Uterus (tissue), 4 donors: ENCODE measurements around the gene NCR2. TPM values are rescaled to one million over a fixed set of nuclear protein-coding genes. Genes with fewer than 3 reads are reported as not detected.

Experiments used
- DNase-seq, 2 donors: peaks; one replicate each; pipeline ENCODE4 v3.0.0-alpha.2; 2019 to 2020
- H3K27ac ChIP-seq, 2 donors: fragments of 200-600 bp; sonication (generic); 1 replicate in 1 of 2; 2 replicates in 1 of 2; pipeline ENCODE4 v1.5.1; 2016 to 2018
- H3K27me3 ChIP-seq, 2 donors: fragments of 200-600 bp; sonication (generic); one replicate each; pipeline ENCODE4 v1.5.1; 2018 to 2019; ENCODE audit warnings: control low read depth in 1 of 2
- H3K36me3 ChIP-seq, 2 donors: fragments of 200-600 bp; sonication (generic); one replicate each; pipeline ENCODE4 v1.5.1; 2019; ENCODE audit warnings: control low read depth in 1 of 2
- H3K4me1 ChIP-seq, 2 donors: fragments of 200-600 bp; sonication (generic); one replicate each; pipeline ENCODE4 v1.5.1; 2018 to 2019; ENCODE audit warnings: control low read depth in 1 of 2
- H3K4me3 ChIP-seq, 2 donors: fragments of 200-600 bp; sonication (generic); 1 replicate in 1 of 2; 2 replicates in 1 of 2; pipeline ENCODE4 v1.5.1; 2018 to 2019; ENCODE audit warnings: mild to moderate bottlenecking in 1 of 2
- H3K9me3 ChIP-seq, 2 donors: fragments of 200-600 bp; sonication (generic); one replicate each; pipeline ENCODE4 v1.5.1; 2019; ENCODE audit warnings: control low read depth in 1 of 2
- POLR2A ChIP-seq, 2 donors: fragments of 450-650 bp; IDR thresholded peaks; one replicate each; pipeline ENCODE4 v1.6.1; 2016; ENCODE audit warnings: antibody characterized with exemption in 2 of 2, mild to moderate bottlenecking in 1 of 2, moderate library complexity in 1 of 2
- intact Hi-C: fragments of 100-400 bp; cut with DNase I; formaldehyde crosslinking; loops from one replicate; pipeline ENCODE4 v1.15.1; 2023; ENCODE audit warnings: low total_unique reads
- total RNA-seq, 4 donors: library from RNA; depleted of rRNA in 3 of 4; stranded (reverse); fragments of >200 nt in 3 of 4; gene quantifications; one replicate each; pipeline versions ENCODE4 v1.1.0 to v1.2.4, GENCODE V29; 2014 to 2023
- TF ChIP-seq, protein P1 (sequence below), 4 experiments: fragments of 200-600 bp in 2 of 4; fragments of 450-650 bp in 2 of 4; sonication (generic) in 2 of 4; IDR thresholded peaks; one replicate each; pipeline ENCODE4 v1.5.1; 2016 to 2019; ENCODE audit warnings: antibody characterized with exemption in 4 of 4, mild to moderate bottlenecking in 2 of 4, moderate library complexity in 1 of 4
- donor health status: DM: yes; HTN: yes; CAD: no.

The NCR2 gene, protein sequence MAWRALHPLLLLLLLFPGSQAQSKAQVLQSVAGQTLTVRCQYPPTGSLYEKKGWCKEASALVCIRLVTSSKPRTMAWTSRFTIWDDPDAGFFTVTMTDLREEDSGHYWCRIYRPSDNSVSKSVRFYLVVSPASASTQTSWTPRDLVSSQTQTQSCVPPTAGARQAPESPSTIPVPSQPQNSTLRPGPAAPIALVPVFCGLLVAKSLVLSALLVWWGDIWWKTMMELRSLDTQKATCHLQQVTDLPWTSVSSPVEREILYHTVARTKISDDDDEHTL
- total RNA-seq = not detected

DNA sequence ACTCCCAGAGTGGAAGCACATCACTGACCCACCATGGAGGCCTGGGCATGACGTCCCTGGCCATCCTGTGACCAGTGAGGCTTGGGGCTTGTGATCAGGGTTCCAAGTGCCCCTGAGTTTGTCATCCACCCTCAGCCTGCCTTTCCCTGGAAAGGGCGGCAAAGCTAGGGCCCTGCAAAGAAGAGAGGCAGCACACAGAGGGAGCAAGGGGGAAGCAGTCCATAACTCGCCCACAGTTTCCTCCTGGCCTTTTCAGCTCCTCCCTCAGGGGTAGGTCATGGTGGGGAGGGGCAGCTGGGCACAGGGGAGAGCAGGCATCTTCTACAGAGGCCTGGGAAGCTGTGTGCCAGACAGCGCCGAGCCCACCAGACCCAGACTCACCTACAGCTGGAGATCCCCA lies at the start of gene NCR2:
TSS of gene NCR2 (plus strand) at position 313 of the 400 bp plus-strand sequence. CDS start 269 bp downstream, outside the sequence.
- no peak for DNase-seq
- H3K9me3 ChIP-seq = no peaks in the 10 kb centered on the region
- intact Hi-C loops = no loop called here
- H3K27me3 ChIP-seq = no peaks in the 10 kb centered on the region
- no peaks in the 10 kb centered on the region for H3K4me1 ChIP-seq
- no peak within 1 kb of the TSS for H3K4me3 ChIP-seq
- H3K27ac ChIP-seq = no peak within 1 kb of the TSS
- TF ChIP-seq, protein P1, sequence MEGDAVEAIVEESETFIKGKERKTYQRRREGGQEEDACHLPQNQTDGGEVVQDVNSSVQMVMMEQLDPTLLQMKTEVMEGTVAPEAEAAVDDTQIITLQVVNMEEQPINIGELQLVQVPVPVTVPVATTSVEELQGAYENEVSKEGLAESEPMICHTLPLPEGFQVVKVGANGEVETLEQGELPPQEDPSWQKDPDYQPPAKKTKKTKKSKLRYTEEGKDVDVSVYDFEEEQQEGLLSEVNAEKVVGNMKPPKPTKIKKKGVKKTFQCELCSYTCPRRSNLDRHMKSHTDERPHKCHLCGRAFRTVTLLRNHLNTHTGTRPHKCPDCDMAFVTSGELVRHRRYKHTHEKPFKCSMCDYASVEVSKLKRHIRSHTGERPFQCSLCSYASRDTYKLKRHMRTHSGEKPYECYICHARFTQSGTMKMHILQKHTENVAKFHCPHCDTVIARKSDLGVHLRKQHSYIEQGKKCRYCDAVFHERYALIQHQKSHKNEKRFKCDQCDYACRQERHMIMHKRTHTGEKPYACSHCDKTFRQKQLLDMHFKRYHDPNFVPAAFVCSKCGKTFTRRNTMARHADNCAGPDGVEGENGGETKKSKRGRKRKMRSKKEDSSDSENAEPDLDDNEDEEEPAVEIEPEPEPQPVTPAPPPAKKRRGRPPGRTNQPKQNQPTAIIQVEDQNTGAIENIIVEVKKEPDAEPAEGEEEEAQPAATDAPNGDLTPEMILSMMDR (IDR thresholded peaks at IDR 0.05) = no peak
- no peak for TF ChIP-seq POLR2A (IDR thresholded peaks at IDR 0.05)
- H3K36me3 ChIP-seq = no peaks in the 10 kb centered on the region

DNA sequence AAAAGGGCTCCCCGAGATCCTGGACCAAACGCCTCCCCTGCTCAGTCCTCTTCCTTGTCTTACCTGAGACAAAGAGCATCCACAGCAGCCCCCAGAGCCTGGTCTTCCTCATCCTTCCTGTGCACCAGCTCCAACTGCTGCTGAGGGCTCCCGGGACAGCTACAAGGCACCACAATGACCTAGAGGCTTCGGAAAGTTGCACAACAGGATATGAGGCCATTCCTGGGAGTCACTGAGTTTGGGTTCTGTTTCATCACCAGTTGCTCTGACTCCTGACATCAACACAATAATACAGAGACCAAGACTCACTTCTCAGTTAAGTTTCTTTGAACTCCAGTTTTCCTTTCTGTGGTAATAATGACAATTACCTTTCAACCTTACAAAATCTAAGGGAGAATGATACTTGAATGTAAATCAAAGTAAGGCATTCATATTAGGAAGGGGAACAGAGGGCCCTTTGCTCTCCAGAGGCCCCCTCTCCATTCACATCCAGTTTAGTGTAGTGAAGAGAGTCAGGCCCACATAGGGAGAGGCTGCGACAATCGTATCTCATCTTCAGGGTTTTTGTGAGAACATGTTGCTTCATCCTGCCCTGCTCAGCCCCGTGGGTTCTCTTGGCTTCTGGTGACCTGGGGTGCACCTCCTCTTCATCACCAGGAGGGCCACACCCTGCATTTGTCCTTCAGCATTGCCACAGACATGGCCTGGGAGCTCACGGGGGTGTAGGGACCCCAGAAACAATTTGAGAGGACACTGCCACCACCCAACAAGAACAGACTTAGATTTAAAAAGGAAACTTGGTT lies 48.7 kb upstream of the NCR2 start, which contains the start of gene TREM1:
TSS of gene TREM1 (minus strand) at position 139 of the 803 bp plus-strand sequence. CDS start at position 112, 27 bp downstream.
- no peak for TF ChIP-seq POLR2A (IDR thresholded peaks at IDR 0.05)
- TF ChIP-seq, protein P1 (IDR thresholded peaks at IDR 0.05) = no peak
- no peak for DNase-seq
- no peak within 1 kb of the TSS for H3K27ac ChIP-seq
- H3K9me3 ChIP-seq = no peaks in the 10 kb centered on the region
- no peaks in the 10 kb centered on the region for H3K27me3 ChIP-seq
- no peaks in the 10 kb centered on the region for H3K4me1 ChIP-seq
- intact Hi-C loops = no loop called here
- H3K36me3 ChIP-seq = no peaks in the 10 kb centered on the region
- H3K4me3 ChIP-seq = no peak within 1 kb of the TSS

DNA sequence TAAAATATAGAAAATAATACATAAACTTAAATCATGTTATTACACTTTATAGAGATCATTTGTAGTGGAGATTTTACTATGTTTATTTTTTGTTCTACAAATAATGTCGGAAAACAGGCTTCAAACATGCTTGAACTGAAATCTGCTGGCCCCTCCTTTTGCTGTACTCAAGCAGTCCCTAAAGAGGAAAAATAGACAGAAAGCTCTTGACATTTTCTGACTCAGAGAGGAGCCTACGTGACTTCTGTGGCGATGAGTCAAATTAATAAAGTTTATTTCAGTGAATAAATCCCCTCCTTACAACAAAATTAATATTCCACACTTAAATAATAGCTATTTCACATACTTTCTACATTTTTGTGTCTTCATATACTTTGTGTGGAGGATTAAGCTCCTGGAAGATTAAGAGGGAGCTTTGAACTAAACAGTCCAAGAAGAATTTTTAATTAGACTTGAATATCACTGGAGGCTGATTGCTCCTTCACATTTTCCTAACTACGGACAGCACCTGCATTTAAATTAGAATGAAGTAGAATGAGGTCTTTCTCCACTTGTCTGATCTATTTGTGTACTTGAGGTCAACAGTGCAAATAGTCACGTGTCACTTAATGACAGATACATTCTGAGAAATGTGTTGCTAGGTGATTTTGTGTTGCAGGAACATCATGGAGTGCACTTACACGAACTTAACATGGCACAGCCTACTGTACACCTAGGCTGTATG lies 47.2 kb upstream of the NCR2 start:
- DNase-seq = no peak
- Histone ChIP-seq H3K27ac (no peak overlapping the region), H3K4me3 (no peak overlapping the region), H3K36me3 (no peaks in the 10 kb centered on the region), H3K4me1 (no peaks in the 10 kb centered on the region), H3K27me3 (no peaks in the 10 kb centered on the region), H3K9me3 (no peaks in the 10 kb centered on the region)
- TF ChIP-seq, protein P1 (IDR thresholded peaks at IDR 0.05) = no peak
- TF ChIP-seq POLR2A (IDR thresholded peaks at IDR 0.05) = no peak
- intact Hi-C loops = no loop called here

DNA sequence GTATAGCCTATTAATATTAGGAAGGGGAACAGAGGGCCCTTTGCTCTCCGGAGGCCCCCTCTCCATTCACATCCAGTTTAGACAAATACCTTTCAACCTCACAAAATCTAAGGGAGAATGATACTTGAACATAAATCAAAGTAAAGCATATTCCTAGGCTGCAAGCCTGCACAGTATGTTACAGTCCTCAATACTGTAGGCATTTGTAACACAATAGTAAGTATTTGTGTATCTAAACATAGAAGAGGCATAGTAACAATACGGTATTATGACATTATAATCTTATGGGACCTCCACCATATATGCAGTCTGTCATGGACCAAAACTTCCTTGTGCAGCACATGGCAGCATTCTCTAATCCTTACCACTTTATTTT lies 46.7 kb upstream of the NCR2 start:
- no peaks in the 10 kb centered on the region for H3K36me3 ChIP-seq
- H3K9me3 ChIP-seq = no peaks in the 10 kb centered on the region
- intact Hi-C loops = no loop called here
- H3K27ac ChIP-seq = no peak overlapping the region
- H3K27me3 ChIP-seq = no peaks in the 10 kb centered on the region
- no peaks in the 10 kb centered on the region for H3K4me1 ChIP-seq
- DNase-seq = no peak
- no peak overlapping the region for H3K4me3 ChIP-seq
- no peak for TF ChIP-seq POLR2A (IDR thresholded peaks at IDR 0.05)
- TF ChIP-seq, protein P1 (IDR thresholded peaks at IDR 0.05) = no peak
